WTC11 (cell line): ENCODE measurements around the gene FAM53B. TPM values are rescaled to one million over a fixed set of nuclear protein-coding genes. Genes with fewer than 3 reads are reported as not detected.
A peak's percentile ranks its signal among the peaks of the same experiment; 100 is the strongest.

Experiments
- ATAC-seq: fragments of 200-7000 bp; cut with Tn5 transposase; 2 replicates; pipeline ENCODE4 v1.10.0; 2021; ENCODE audit warnings: mild to moderate bottlenecking, moderate library complexity
- CTCF ChIA-PET: fragments of 300-600 bp; sonication (Branson Sonifier 250); formaldehyde crosslinking; loops from one replicate; lab custom pipeline; 2021; ENCODE audit warnings: antibody characterized with exemption; lab: Charles Lee
- POLR2A ChIA-PET: fragments of 350-600 bp; sonication (Branson Sonifier 250); formaldehyde crosslinking; loops from one replicate; lab custom pipeline; 2021; ENCODE audit warnings: antibody characterized with exemption; lab: Charles Lee
- DNase-seq: peaks from one replicate; pipeline ENCODE4 v3.0.0; 2021; ENCODE audit warnings: low spot score
- H3K27ac Mint-ChIP-seq: 2 replicates; pipeline ENCODE4 v1.8.0; 2021; ENCODE audit warnings: mixed read lengths
- H3K27me3 Mint-ChIP-seq: 2 replicates; pipeline ENCODE4 v1.8.0; 2021; ENCODE audit warnings: low read depth, mild to moderate bottlenecking, moderate library complexity, mixed read lengths
- H3K36me3 Mint-ChIP-seq: 2 replicates; pipeline ENCODE4 v1.8.0; 2021; ENCODE audit warnings: mixed read lengths
- H3K4me1 Mint-ChIP-seq: 2 replicates; pipeline ENCODE4 v1.8.0; 2022; ENCODE audit warnings: mixed read lengths
- H3K4me3 Mint-ChIP-seq: 2 replicates; pipeline ENCODE4 v1.8.0; 2021; ENCODE audit warnings: mild to moderate bottlenecking, moderate library complexity, mixed read lengths
- H3K9me3 Mint-ChIP-seq: 2 replicates; pipeline ENCODE4 v1.8.0; 2021; ENCODE audit warnings: mixed read lengths
- ATF6 ChIP-seq: sonication (generic); formaldehyde crosslinking; IDR thresholded peaks from 2 replicates; pipeline ENCODE4 v1.8.1; 2023; ENCODE audit warnings: mild to moderate bottlenecking, missing genetic modification reagents
- FOXJ3 ChIP-seq: sonication (generic); formaldehyde crosslinking; IDR thresholded peaks from 2 replicates; pipeline ENCODE4 v1.9.0; 2021; ENCODE audit warnings: missing genetic modification reagents, mild to moderate bottlenecking, borderline replicate concordance
- FOXP1 ChIP-seq: sonication (generic); formaldehyde crosslinking; IDR thresholded peaks from 2 replicates; pipeline ENCODE4 v1.8.0; 2022; ENCODE audit warnings: missing genetic modification reagents, mild to moderate bottlenecking, moderate library complexity, borderline replicate concordance
- GRHL2 ChIP-seq: fragments of 250-450 bp; sonication (Bioruptor Pico); IDR thresholded peaks from 2 replicates; pipeline ENCODE4 v1.8.0; 2022; ENCODE audit warnings: mild to moderate bottlenecking, moderate library complexity; ENCODE audit not compliant: insufficient replicate concordance, severe bottlenecking
- MXD4 ChIP-seq: fragments of 250-450 bp; sonication (Bioruptor Pico); IDR thresholded peaks from 2 replicates; pipeline ENCODE4 v1.8.0; 2021; ENCODE audit warnings: mild to moderate bottlenecking, moderate library complexity, borderline replicate concordance
- TP53 ChIP-seq: sonication (generic); formaldehyde crosslinking; IDR thresholded peaks from 2 replicates; pipeline ENCODE4 v1.8.1; 2023; ENCODE audit warnings: mild to moderate bottlenecking, missing genetic modification reagents
- ZNF219 ChIP-seq: sonication (generic); formaldehyde crosslinking; IDR thresholded peaks from 2 replicates; pipeline ENCODE4 v1.8.0; 2023; ENCODE audit warnings: missing genetic modification reagents, mild to moderate bottlenecking, borderline replicate concordance
- total RNA-seq: library from RNA; stranded (reverse); gene quantifications from 3 replicates; pipeline ENCODE4 v1.2.3, GENCODE V29; 2021
- TF ChIP-seq, protein P1 (sequence below): fragments of 250-450 bp; sonication (Bioruptor Pico); IDR thresholded peaks from 2 replicates; pipeline ENCODE4 v1.9.0; 2021; ENCODE audit warnings: mild to moderate bottlenecking
- TF ChIP-seq, protein P2 (sequence below): sonication (generic); formaldehyde crosslinking; IDR thresholded peaks from 2 replicates; pipeline ENCODE4 v1.8.1; 2022; ENCODE audit warnings: low read depth, missing genetic modification reagents, borderline replicate concordance
- TF ChIP-seq, protein P3 (sequence below): sonication (generic); formaldehyde crosslinking; IDR thresholded peaks from 2 replicates; pipeline ENCODE4 v1.8.0; 2022; ENCODE audit warnings: mild to moderate bottlenecking, missing genetic modification reagents
- TF ChIP-seq, protein P4 (sequence below): sonication (generic); formaldehyde crosslinking; IDR thresholded peaks from 2 replicates; pipeline ENCODE4 v1.8.0; 2022; ENCODE audit warnings: missing genetic modification reagents
- TF ChIP-seq, protein P5 (sequence below): sonication (generic); formaldehyde crosslinking; IDR thresholded peaks from 2 replicates; pipeline ENCODE4 v1.8.1; 2023; ENCODE audit warnings: mild to moderate bottlenecking, missing genetic modification reagents, borderline replicate concordance
- TF ChIP-seq, protein P6 (sequence below): fragments of 250-450 bp; sonication (Bioruptor Pico); IDR thresholded peaks from 2 replicates; pipeline ENCODE4 v1.9.0; 2021; ENCODE audit warnings: mild to moderate bottlenecking, borderline replicate concordance

The FAM53B gene
- total RNA-seq, 1 experiment from 2014 or later = 21.3 TPM

GRCh38 chr10:124624006-124624405 is 120.2 kb downstream of the FAM53B start (continued):
- TF ChIP-seq, protein P1, sequence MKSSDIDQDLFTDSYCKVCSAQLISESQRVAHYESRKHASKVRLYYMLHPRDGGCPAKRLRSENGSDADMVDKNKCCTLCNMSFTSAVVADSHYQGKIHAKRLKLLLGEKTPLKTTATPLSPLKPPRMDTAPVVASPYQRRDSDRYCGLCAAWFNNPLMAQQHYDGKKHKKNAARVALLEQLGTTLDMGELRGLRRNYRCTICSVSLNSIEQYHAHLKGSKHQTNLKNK (CRISPR knock-in tag) = no peak

- Mint-ChIP-seq H3K4me1 (peaks cover 16% of the 10 kb centered on the region), H3K9me3 (no peaks in the 10 kb centered on the region), H3K4me3 (no peak overlapping the region), H3K27me3 (no peaks in the 10 kb centered on the region), H3K36me3 (no peaks in the 10 kb centered on the region), H3K27ac (no peak overlapping the region)
- no peak for ATAC-seq
- no peak for DNase-seq
- ChIA-PET POLR2A (no interaction called here), CTCF (interaction anchor here (0.6 kb wide), 1 partner anchor 216 kb away, joined by 4 read pairs; no protein-coding TSS in a partner anchor)
- TF ChIP-seq, protein P2, sequence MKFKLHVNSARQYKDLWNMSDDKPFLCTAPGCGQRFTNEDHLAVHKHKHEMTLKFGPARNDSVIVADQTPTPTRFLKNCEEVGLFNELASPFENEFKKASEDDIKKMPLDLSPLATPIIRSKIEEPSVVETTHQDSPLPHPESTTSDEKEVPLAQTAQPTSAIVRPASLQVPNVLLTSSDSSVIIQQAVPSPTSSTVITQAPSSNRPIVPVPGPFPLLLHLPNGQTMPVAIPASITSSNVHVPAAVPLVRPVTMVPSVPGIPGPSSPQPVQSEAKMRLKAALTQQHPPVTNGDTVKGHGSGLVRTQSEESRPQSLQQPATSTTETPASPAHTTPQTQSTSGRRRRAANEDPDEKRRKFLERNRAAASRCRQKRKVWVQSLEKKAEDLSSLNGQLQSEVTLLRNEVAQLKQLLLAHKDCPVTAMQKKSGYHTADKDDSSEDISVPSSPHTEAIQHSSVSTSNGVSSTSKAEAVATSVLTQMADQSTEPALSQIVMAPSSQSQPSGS = no peak
- TF ChIP-seq, protein P3, sequence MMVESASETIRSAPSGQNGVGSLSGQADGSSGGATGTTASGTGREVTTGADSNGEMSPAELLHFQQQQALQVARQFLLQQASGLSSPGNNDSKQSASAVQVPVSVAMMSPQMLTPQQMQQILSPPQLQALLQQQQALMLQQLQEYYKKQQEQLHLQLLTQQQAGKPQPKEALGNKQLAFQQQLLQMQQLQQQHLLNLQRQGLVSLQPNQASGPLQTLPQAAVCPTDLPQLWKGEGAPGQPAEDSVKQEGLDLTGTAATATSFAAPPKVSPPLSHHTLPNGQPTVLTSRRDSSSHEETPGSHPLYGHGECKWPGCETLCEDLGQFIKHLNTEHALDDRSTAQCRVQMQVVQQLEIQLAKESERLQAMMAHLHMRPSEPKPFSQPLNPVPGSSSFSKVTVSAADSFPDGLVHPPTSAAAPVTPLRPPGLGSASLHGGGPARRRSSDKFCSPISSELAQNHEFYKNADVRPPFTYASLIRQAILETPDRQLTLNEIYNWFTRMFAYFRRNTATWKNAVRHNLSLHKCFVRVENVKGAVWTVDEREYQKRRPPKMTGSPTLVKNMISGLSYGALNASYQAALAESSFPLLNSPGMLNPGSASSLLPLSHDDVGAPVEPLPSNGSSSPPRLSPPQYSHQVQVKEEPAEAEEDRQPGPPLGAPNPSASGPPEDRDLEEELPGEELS (CRISPR knock-in tag) = no peak
- no peak for TF ChIP-seq TP53 (CRISPR knock-in tag)
- TF ChIP-seq ATF6 = no peak
Observed at GRCh38 chr10:124622866-124623536, 121.2 kb downstream of the FAM53B start.

DNA sequence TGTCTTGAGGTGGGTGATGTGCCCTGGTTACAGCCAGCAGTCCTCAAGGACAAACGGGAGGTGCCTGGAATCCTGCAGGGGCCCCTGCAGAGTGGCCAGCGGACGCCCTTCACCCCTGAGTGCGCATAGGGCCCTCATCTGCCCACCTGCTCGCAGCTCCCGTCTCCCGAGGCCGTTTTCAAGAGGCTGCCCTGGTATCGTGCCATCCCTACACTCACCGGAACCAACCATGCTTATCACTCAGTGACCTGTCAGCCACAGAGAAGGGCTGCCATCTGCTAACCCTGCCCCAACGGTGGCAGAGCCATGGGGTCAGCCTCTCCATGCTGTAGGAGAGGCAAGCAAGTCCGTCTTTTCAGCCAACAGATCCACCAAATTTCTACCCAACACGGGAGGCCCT is 122.0 kb downstream of the FAM53B start:
- no peaks in the 10 kb centered on the region for H3K9me3 Mint-ChIP-seq
- H3K4me3 Mint-ChIP-seq = no peak overlapping the region
- H3K27ac Mint-ChIP-seq = peak overlapping the region; percentile 78; the same call in 1 of the 2 replicates
- no peaks in the 10 kb centered on the region for H3K27me3 Mint-ChIP-seq
- H3K4me1 Mint-ChIP-seq = peaks cover 10% of the 10 kb centered on the region
- ChIA-PET POLR2A (no interaction called here), CTCF (interaction anchor here (1.6 kb wide), 1 partner anchor 92 kb away, joined by 4 read pairs; no protein-coding TSS in a partner anchor)
- ATAC-seq (no peak), DNase-seq (no peak)
- no peaks in the 10 kb centered on the region for H3K36me3 Mint-ChIP-seq
- TF ChIP-seq FOXJ3 (CRISPR knock-in tag) (no peak), MXD4 (no peak), ZNF219 (CRISPR knock-in tag) (no peak), GRHL2 (CRISPR knock-in tag) (no peak), FOXP1 (no peak)
- TF ChIP-seq, protein P4, sequence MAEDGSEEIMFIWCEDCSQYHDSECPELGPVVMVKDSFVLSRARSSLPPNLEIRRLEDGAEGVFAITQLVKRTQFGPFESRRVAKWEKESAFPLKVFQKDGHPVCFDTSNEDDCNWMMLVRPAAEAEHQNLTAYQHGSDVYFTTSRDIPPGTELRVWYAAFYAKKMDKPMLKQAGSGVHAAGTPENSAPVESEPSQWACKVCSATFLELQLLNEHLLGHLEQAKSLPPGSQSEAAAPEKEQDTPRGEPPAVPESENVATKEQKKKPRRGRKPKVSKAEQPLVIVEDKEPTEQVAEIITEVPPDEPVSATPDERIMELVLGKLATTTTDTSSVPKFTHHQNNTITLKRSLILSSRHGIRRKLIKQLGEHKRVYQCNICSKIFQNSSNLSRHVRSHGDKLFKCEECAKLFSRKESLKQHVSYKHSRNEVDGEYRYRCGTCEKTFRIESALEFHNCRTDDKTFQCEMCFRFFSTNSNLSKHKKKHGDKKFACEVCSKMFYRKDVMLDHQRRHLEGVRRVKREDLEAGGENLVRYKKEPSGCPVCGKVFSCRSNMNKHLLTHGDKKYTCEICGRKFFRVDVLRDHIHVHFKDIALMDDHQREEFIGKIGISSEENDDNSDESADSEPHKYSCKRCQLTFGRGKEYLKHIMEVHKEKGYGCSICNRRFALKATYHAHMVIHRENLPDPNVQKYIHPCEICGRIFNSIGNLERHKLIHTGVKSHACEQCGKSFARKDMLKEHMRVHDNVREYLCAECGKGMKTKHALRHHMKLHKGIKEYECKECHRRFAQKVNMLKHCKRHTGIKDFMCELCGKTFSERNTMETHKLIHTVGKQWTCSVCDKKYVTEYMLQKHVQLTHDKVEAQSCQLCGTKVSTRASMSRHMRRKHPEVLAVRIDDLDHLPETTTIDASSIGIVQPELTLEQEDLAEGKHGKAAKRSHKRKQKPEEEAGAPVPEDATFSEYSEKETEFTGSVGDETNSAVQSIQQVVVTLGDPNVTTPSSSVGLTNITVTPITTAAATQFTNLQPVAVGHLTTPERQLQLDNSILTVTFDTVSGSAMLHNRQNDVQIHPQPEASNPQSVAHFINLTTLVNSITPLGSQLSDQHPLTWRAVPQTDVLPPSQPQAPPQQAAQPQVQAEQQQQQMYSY = no peak
- TF ChIP-seq, protein P5, sequence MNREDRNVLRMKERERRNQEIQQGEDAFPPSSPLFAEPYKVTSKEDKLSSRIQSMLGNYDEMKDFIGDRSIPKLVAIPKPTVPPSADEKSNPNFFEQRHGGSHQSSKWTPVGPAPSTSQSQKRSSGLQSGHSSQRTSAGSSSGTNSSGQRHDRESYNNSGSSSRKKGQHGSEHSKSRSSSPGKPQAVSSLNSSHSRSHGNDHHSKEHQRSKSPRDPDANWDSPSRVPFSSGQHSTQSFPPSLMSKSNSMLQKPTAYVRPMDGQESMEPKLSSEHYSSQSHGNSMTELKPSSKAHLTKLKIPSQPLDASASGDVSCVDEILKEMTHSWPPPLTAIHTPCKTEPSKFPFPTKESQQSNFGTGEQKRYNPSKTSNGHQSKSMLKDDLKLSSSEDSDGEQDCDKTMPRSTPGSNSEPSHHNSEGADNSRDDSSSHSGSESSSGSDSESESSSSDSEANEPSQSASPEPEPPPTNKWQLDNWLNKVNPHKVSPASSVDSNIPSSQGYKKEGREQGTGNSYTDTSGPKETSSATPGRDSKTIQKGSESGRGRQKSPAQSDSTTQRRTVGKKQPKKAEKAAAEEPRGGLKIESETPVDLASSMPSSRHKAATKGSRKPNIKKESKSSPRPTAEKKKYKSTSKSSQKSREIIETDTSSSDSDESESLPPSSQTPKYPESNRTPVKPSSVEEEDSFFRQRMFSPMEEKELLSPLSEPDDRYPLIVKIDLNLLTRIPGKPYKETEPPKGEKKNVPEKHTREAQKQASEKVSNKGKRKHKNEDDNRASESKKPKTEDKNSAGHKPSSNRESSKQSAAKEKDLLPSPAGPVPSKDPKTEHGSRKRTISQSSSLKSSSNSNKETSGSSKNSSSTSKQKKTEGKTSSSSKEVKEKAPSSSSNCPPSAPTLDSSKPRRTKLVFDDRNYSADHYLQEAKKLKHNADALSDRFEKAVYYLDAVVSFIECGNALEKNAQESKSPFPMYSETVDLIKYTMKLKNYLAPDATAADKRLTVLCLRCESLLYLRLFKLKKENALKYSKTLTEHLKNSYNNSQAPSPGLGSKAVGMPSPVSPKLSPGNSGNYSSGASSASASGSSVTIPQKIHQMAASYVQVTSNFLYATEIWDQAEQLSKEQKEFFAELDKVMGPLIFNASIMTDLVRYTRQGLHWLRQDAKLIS (CRISPR knock-in tag) = no peak
- TF ChIP-seq, protein P6, sequence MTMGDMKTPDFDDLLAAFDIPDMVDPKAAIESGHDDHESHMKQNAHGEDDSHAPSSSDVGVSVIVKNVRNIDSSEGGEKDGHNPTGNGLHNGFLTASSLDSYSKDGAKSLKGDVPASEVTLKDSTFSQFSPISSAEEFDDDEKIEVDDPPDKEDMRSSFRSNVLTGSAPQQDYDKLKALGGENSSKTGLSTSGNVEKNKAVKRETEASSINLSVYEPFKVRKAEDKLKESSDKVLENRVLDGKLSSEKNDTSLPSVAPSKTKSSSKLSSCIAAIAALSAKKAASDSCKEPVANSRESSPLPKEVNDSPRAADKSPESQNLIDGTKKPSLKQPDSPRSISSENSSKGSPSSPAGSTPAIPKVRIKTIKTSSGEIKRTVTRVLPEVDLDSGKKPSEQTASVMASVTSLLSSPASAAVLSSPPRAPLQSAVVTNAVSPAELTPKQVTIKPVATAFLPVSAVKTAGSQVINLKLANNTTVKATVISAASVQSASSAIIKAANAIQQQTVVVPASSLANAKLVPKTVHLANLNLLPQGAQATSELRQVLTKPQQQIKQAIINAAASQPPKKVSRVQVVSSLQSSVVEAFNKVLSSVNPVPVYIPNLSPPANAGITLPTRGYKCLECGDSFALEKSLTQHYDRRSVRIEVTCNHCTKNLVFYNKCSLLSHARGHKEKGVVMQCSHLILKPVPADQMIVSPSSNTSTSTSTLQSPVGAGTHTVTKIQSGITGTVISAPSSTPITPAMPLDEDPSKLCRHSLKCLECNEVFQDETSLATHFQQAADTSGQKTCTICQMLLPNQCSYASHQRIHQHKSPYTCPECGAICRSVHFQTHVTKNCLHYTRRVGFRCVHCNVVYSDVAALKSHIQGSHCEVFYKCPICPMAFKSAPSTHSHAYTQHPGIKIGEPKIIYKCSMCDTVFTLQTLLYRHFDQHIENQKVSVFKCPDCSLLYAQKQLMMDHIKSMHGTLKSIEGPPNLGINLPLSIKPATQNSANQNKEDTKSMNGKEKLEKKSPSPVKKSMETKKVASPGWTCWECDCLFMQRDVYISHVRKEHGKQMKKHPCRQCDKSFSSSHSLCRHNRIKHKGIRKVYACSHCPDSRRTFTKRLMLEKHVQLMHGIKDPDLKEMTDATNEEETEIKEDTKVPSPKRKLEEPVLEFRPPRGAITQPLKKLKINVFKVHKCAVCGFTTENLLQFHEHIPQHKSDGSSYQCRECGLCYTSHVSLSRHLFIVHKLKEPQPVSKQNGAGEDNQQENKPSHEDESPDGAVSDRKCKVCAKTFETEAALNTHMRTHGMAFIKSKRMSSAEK (CRISPR knock-in tag) = no peak
